HEK293 (cell line): ENCODE results near the gene NPW.

Source experiments
- CTCF ChIP-seq: fragments of 450-650 bp; formaldehyde crosslinking; IDR thresholded peaks from 2 replicates; pipeline ENCODE4 v1.5.1; 2016; ENCODE audit warnings: missing biosample characterization, missing genetic modification characterization
- HOXA7 ChIP-seq: sonication (generic); formaldehyde crosslinking; IDR thresholded peaks from 2 replicates; pipeline ENCODE4 v1.8.1; 2022; ENCODE audit warnings: missing genetic modification reagents, borderline replicate concordance
- PATZ1 ChIP-seq: fragments of 450-650 bp; formaldehyde crosslinking; IDR thresholded peaks from 2 replicates; pipeline ENCODE4 v1.5.1; 2016; ENCODE audit warnings: missing biosample characterization, missing genetic modification characterization
- RBAK ChIP-seq: fragments of 450-650 bp; formaldehyde crosslinking; IDR thresholded peaks from 2 replicates; pipeline ENCODE4 v1.5.1; 2016; ENCODE audit warnings: missing biosample characterization, missing genetic modification characterization
- ZBTB1 ChIP-seq: fragments of 450-650 bp; formaldehyde crosslinking; IDR thresholded peaks from 2 replicates; pipeline ENCODE4 v1.5.1; 2016; ENCODE audit warnings: missing biosample characterization, missing genetic modification characterization
- ZBTB20 ChIP-seq: fragments of 450-650 bp; formaldehyde crosslinking; IDR thresholded peaks from 2 replicates; pipeline ENCODE4 v1.5.1; 2016; ENCODE audit warnings: missing biosample characterization, missing genetic modification characterization
- ZBTB48 ChIP-seq: fragments of 450-650 bp; formaldehyde crosslinking; IDR thresholded peaks from 2 replicates; pipeline ENCODE4 v1.5.1; 2016; ENCODE audit warnings: missing biosample characterization, missing genetic modification characterization
- ZNF2 ChIP-seq: fragments of 450-650 bp; formaldehyde crosslinking; IDR thresholded peaks from 2 replicates; pipeline ENCODE4 v1.5.1; 2016; ENCODE audit warnings: missing biosample characterization, missing genetic modification characterization
- ZNF248 ChIP-seq: fragments of 450-650 bp; formaldehyde crosslinking; IDR thresholded peaks from 2 replicates; pipeline ENCODE4 v1.5.1; 2017; ENCODE audit warnings: missing biosample characterization, missing genetic modification characterization
- ZNF324 ChIP-seq: fragments of 450-650 bp; formaldehyde crosslinking; IDR thresholded peaks from 2 replicates; pipeline ENCODE4 v1.5.1; 2016; ENCODE audit warnings: missing biosample characterization, missing genetic modification characterization
- ZNF335 ChIP-seq: fragments of 450-650 bp; formaldehyde crosslinking; conservative IDR thresholded peaks from 2 replicates; pipeline ENCODE4 v1.5.1; 2016; ENCODE audit warnings: missing biosample characterization, missing genetic modification characterization
- ZNF391 ChIP-seq: fragments of 450-650 bp; formaldehyde crosslinking; IDR thresholded peaks from 2 replicates; pipeline ENCODE4 v1.5.1; 2016; ENCODE audit warnings: low read depth, missing biosample characterization, missing genetic modification characterization, borderline replicate concordance
- ZNF530 ChIP-seq: fragments of 450-650 bp; formaldehyde crosslinking; IDR thresholded peaks from 2 replicates; pipeline ENCODE4 v1.5.1; 2016; ENCODE audit warnings: low read depth, missing biosample characterization, missing genetic modification characterization

- TF ChIP-seq CTCF (tag by site-specific recombination) = no peak
- no peak for TF ChIP-seq ZNF2 (tag by site-specific recombination)
- TF ChIP-seq ZNF324 (tag by site-specific recombination) = no peak
- TF ChIP-seq RBAK = no peak
- TF ChIP-seq ZNF248 (tag by site-specific recombination) = no peak
- no peak for TF ChIP-seq ZNF530 (tag by site-specific recombination)
- TF ChIP-seq ZBTB1 (tag by site-specific recombination) = no peak
- TF ChIP-seq ZNF335 = no peak
- TF ChIP-seq PATZ1 (tag by site-specific recombination) = no peak
- TF ChIP-seq HOXA7 = no peak
- TF ChIP-seq ZBTB48 = no peak
- no peak for TF ChIP-seq ZNF391 (tag by site-specific recombination)
- no peak for TF ChIP-seq ZBTB20 (tag by site-specific recombination)
These were observed 28.0 kb upstream of the NPW start for GRCh38 chr16:1991588-1991947.
